IMR-90 (cell line): ENCODE results near the gene TACR2. TPM values are rescaled to one million over a fixed set of nuclear protein-coding genes. Genes with fewer than 3 reads are reported as not detected.

ENCODE experiments used
- ATAC-seq: fragments of 200-7000 bp; cut with Tn5 transposase; 2 replicates; pipeline ENCODE4 v1.9.1; 2020; ENCODE audit warnings: low read depth, mild to moderate bottlenecking, moderate library complexity
- BruUV-seq: library from RNA; stranded (reverse); fragments of 400-500 nt; replicated peaks from 2 replicates; lab custom pipeline; 2021; lab: Mats Ljungman, UMichigan
- CTCF ChIA-PET: fragments of 300-600 bp; formaldehyde crosslinking; extraction: SDS; loops from one replicate; lab custom pipeline; 2021; ENCODE audit warnings: antibody characterized with exemption; lab: Yijun Ruan, JAX
- POLR2A ChIA-PET: fragments of 300-600 bp; sonication (Branson Sonifier 250); formaldehyde crosslinking; loops from one replicate; lab custom pipeline; 2022; ENCODE audit warnings: antibody characterized with exemption; ENCODE audit not compliant: unreplicated experiment; lab: Charles Lee
- DNase-seq: peaks from one replicate; pipeline ENCODE4 v3.0.0; 2013
- H2AFZ ChIP-seq: replicated peaks from 2 replicates; pipeline ENCODE3; 2013; ENCODE audit warnings: low read length, mild to moderate bottlenecking; ENCODE audit not compliant: poor library complexity
- H2AK5ac ChIP-seq: 2 replicates; pipeline ENCODE4 v1.6.1; 2013; ENCODE audit warnings: low read depth, low read length, inconsistent platforms
- H2AK9ac ChIP-seq: replicated peaks from 2 replicates; pipeline ENCODE3; 2013; ENCODE audit warnings: mild to moderate bottlenecking, low read depth, low read length, moderate library complexity; ENCODE audit not compliant: poor library complexity
- H2BK120ac ChIP-seq: 2 replicates; pipeline ENCODE4 v1.6.1; 2013; ENCODE audit warnings: low read depth, low read length, inconsistent platforms
- H2BK15ac ChIP-seq: 3 replicates; pipeline ENCODE4 v1.6.1; 2013; ENCODE audit warnings: low read depth, low read length, inconsistent platforms
- H2BK20ac ChIP-seq: 2 replicates; pipeline ENCODE4 v1.6.1; 2013; ENCODE audit warnings: low read depth, mild to moderate bottlenecking, inconsistent platforms, low read length, moderate library complexity
- H2BK5ac ChIP-seq: 2 replicates; pipeline ENCODE4 v1.6.1; 2013; ENCODE audit warnings: mild to moderate bottlenecking, low read depth, low read length, inconsistent platforms; ENCODE audit not compliant: poor library complexity, severe bottlenecking
- H3K14ac ChIP-seq: replicated peaks from 2 replicates; pipeline ENCODE4 v1.6.1; 2013; ENCODE audit warnings: low read depth, low read length, inconsistent platforms
- H3K18ac ChIP-seq: 2 replicates; pipeline ENCODE4 v1.6.1; 2013; ENCODE audit warnings: low read depth, low read length, control low read depth
- H3K23ac ChIP-seq: 2 replicates; pipeline ENCODE4 v1.6.1; 2013; ENCODE audit warnings: low read depth, low read length, inconsistent platforms
- H3K27ac ChIP-seq: 2 replicates; pipeline ENCODE4 v1.5.1; 2013; ENCODE audit warnings: mild to moderate bottlenecking, control low read depth, low read length; ENCODE audit not compliant: insufficient read depth
- H3K27me3 ChIP-seq: 2 replicates; pipeline ENCODE4 v1.6.1; 2013; ENCODE audit warnings: low read length; ENCODE audit not compliant: control insufficient read depth, insufficient read depth
- H3K36me3 ChIP-seq: 2 replicates; pipeline ENCODE4 v1.6.1; 2013; ENCODE audit warnings: low read length, mixed read lengths; ENCODE audit not compliant: control insufficient read depth, insufficient read depth
- H3K4ac ChIP-seq: 2 replicates; pipeline ENCODE4 v1.6.1; 2013; ENCODE audit warnings: low read depth, low read length, inconsistent platforms
- H3K4me1 ChIP-seq: 2 replicates; pipeline ENCODE4 v1.6.1; 2013; ENCODE audit warnings: low read length, mixed read lengths; ENCODE audit not compliant: control insufficient read depth, insufficient read depth
- H3K4me2 ChIP-seq: 2 replicates; pipeline ENCODE4 v1.6.1; 2013; ENCODE audit warnings: low read depth, mild to moderate bottlenecking, control low read depth, low read length, moderate library complexity
- H3K4me3 ChIP-seq: 2 replicates; pipeline ENCODE4 v1.5.1; 2013; ENCODE audit warnings: low read depth, mild to moderate bottlenecking, control low read depth, low read length, moderate library complexity; ENCODE audit not compliant: insufficient read depth
- H3K56ac ChIP-seq: 2 replicates; pipeline ENCODE4 v1.6.1; 2013; ENCODE audit warnings: low read length, inconsistent platforms; ENCODE audit not compliant: insufficient read depth; ENCODE audit errors: extremely low read depth
- H3K79me1 ChIP-seq, 2 experiments: 2 replicates each; pipeline ENCODE4 v1.6.1; 2013; ENCODE audit warnings: low read length in 2 of 2, inconsistent platforms in 1 of 2, low read depth in 1 of 2
- H3K9ac ChIP-seq: 2 replicates; pipeline ENCODE4 v1.6.1; 2013; ENCODE audit warnings: low read depth, low read length, control low read depth
- H3K9me1 ChIP-seq: 2 replicates; pipeline ENCODE4 v1.6.1; 2013; ENCODE audit warnings: low read length, inconsistent platforms; ENCODE audit not compliant: insufficient read depth
- H3K9me3 ChIP-seq: 2 replicates; pipeline ENCODE4 v1.6.1; 2013; ENCODE audit warnings: low read length; ENCODE audit not compliant: control insufficient read depth, insufficient read depth
- H4K20me1 ChIP-seq: 2 replicates; pipeline ENCODE4 v1.6.1; 2013; ENCODE audit warnings: low read length, inconsistent platforms; ENCODE audit not compliant: insufficient read depth
- H4K5ac ChIP-seq: 2 replicates; pipeline ENCODE4 v1.6.1; 2013; ENCODE audit warnings: mild to moderate bottlenecking, low read depth, low read length, control low read depth
- H4K8ac ChIP-seq, 2 experiments: 2 replicates each; pipeline ENCODE4 v1.6.1; 2013; ENCODE audit warnings: low read depth in 2 of 2, low read length in 2 of 2, control low read depth in 1 of 2, inconsistent platforms in 1 of 2
- H4K91ac ChIP-seq: 2 replicates; pipeline ENCODE4 v1.6.1; 2013; ENCODE audit warnings: low read depth, low read length, inconsistent platforms; ENCODE audit not compliant: insufficient read depth
- BHLHE40 ChIP-seq: fragments of 150-350 bp; IDR thresholded peaks from 2 replicates; pipeline ENCODE4 v1.6.1; 2016; ENCODE audit warnings: mild to moderate bottlenecking, low read depth, low read length
- CEBPB ChIP-seq: IDR thresholded peaks from 2 replicates; pipeline ENCODE4 v1.6.1; 2012; ENCODE audit warnings: low read depth, low read length, improper control_type of control experiment
- CHD1 ChIP-seq: IDR thresholded peaks from 2 replicates; pipeline ENCODE4 v1.6.1; 2012; ENCODE audit warnings: low read depth, low read length, improper control_type of control experiment
- ELK1 ChIP-seq: fragments of 150-350 bp; IDR thresholded peaks from 2 replicates; pipeline ENCODE4 v1.6.1; 2016; ENCODE audit warnings: low read depth, mild to moderate bottlenecking, low read length, moderate library complexity, borderline replicate concordance
- FOS ChIP-seq: fragments of 150-350 bp; IDR thresholded peaks from 2 replicates; pipeline ENCODE4 v1.6.1; 2016; ENCODE audit warnings: low read depth, low read length
- MAFK ChIP-seq: IDR thresholded peaks from 2 replicates; pipeline ENCODE4 v1.6.1; 2012; ENCODE audit warnings: low read depth, low read length, improper control_type of control experiment
- MAZ ChIP-seq: IDR thresholded peaks from 2 replicates; pipeline ENCODE4 v1.6.1; 2012; ENCODE audit warnings: low read depth, mild to moderate bottlenecking, low read length, improper control_type of control experiment, moderate library complexity, borderline replicate concordance
- NFE2L2 ChIP-seq: fragments of 150-350 bp; IDR thresholded peaks from 2 replicates; pipeline ENCODE4 v1.6.1; 2016; ENCODE audit warnings: low read depth, mild to moderate bottlenecking, low read length
- RAD21 ChIP-seq: IDR thresholded peaks from 2 replicates; pipeline ENCODE4 v1.6.1; 2012; ENCODE audit warnings: low read length, improper control_type of control experiment
- RCOR1 ChIP-seq: IDR thresholded peaks from 2 replicates; pipeline ENCODE4 v1.6.1; 2012; ENCODE audit warnings: mild to moderate bottlenecking, low read length, improper control_type of control experiment; ENCODE audit not compliant: insufficient replicate concordance
- RFX5 ChIP-seq: IDR thresholded peaks from 2 replicates; pipeline ENCODE4 v1.8.0; 2012; ENCODE audit warnings: low read depth, mild to moderate bottlenecking, low read length, moderate library complexity
- USF2 ChIP-seq: fragments of 150-350 bp; IDR thresholded peaks from 2 replicates; pipeline ENCODE4 v1.6.1; 2017; ENCODE audit warnings: mild to moderate bottlenecking, antibody characterized with exemption, low read length, low read depth
- WGBS, 2 experiments: methylation state at CpG; one replicate each; pipeline versions ENCODE4 v1.1.5 to v1.1.7; 2013; ENCODE audit warnings: missing lambda C conversion rate in 2 of 2; ENCODE audit not compliant: insufficient read length in 1 of 2; ENCODE audit errors: extremely low coverage in 2 of 2; 5-methylcytosine and 5-hydroxymethylcytosine counted together
- dilution Hi-C: fragments of 300-500 bp; cut with HindIII; formaldehyde crosslinking; loops from one replicate; pipeline ENCODE4 v1.14.3; 2018; ENCODE audit warnings: low sequenced_read_pairs; ENCODE audit not compliant: unreplicated experiment
- in situ Hi-C: fragments of 300-500 bp; cut with MboI; formaldehyde crosslinking; loops from 3 replicates; pipeline ENCODE4 v1.14.3; 2019; ENCODE audit warnings: low sequenced_read_pairs, inconsistent platforms, mixed read lengths
- intact Hi-C: fragments of 100-400 bp; cut with micrococcal nuclease; formaldehyde crosslinking; loops from 2 replicates; pipeline ENCODE4 v1.10.0; 2022
- polyA plus RNA-seq, 3 experiments: library from polyadenylated mRNA; depleted of rRNA; stranded (reverse); fragments of >200 nt; gene quantifications; 2 replicates each; pipeline ENCODE4 v1.2.3, GENCODE V29; 2012; ENCODE audit warnings: low replicate concordance in 1 of 3
- total RNA-seq: library from RNA; depleted of rRNA; stranded (reverse); fragments of >200 nt; gene quantifications from 2 replicates; pipeline ENCODE4 v1.2.3, GENCODE V29; 2012
- TF ChIP-seq, protein P1 (sequence below): conservative IDR thresholded peaks from 2 replicates; pipeline ENCODE4 v1.5.1; 2012; ENCODE audit warnings: mild to moderate bottlenecking, low read depth, low read length, improper control_type of control experiment

The TACR2 gene
- total and polyA plus RNA-seq, 2 of the 4 experiments (the other 2 are of a cell fraction): not detected

DNA sequence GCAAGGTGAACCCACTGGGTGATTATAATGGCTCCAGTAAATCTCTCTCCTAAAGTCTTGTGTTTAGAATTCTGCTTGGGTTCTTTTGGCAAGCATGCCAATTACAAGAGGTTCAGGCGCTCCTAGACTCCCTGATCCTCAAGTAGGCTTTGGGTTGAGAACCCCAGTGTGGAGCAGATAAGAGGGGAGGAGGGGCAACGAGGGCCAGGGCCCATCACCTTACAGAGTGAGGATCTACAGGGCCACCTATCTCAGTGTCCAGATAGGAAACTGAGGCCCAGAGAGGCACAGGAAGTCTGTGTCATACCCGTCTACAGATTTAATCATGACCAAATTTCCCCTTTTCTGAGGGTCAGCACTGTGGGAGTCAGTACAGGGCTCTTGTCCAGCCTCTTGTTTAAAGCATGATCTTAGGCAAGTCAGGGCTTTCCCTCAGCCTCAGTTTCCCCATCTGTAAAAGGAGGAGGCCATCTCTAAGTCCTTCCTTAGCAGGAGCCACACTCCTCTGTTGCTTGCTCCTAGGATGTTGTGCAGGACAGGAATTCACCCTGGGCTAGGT is 4.4 kb downstream of the TACR2 start:
- peak overlapping the region; percentile 1 for H2AK9ac ChIP-seq
- H4K8ac ChIP-seq: no peak overlapping the region
- 80% methylated on average over 1 of the region's 3 CpGs; no CpG with 5 or more reads in 1 of the 2 experiments for WGBS, 2 experiments
- TF ChIP-seq ELK1 (no peak), FOS (no peak), RCOR1 (no peak), RFX5 (no peak), MAZ (no peak), BHLHE40 (no peak), CEBPB (no peak), RAD21 (no peak), CHD1 (no peak), USF2 (no peak), MAFK (no peak), NFE2L2 (no peak)
- TF ChIP-seq, protein P1, sequence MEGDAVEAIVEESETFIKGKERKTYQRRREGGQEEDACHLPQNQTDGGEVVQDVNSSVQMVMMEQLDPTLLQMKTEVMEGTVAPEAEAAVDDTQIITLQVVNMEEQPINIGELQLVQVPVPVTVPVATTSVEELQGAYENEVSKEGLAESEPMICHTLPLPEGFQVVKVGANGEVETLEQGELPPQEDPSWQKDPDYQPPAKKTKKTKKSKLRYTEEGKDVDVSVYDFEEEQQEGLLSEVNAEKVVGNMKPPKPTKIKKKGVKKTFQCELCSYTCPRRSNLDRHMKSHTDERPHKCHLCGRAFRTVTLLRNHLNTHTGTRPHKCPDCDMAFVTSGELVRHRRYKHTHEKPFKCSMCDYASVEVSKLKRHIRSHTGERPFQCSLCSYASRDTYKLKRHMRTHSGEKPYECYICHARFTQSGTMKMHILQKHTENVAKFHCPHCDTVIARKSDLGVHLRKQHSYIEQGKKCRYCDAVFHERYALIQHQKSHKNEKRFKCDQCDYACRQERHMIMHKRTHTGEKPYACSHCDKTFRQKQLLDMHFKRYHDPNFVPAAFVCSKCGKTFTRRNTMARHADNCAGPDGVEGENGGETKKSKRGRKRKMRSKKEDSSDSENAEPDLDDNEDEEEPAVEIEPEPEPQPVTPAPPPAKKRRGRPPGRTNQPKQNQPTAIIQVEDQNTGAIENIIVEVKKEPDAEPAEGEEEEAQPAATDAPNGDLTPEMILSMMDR: no peak
- no peaks in the 10 kb centered on the region; the same call in 1 of the 2 replicates for H3K4me1 ChIP-seq
- DNase-seq (no peak), ATAC-seq (no peak)
- dilution Hi-C loops: no loop called here
- peaks cover 4% of the 10 kb centered on the region; the same call in 1 of the 2 replicates for H3K9me1 ChIP-seq
- no peaks in the 10 kb centered on the region for H3K9me3 ChIP-seq
- no peak overlapping the region for H3K4me3 ChIP-seq
- no peak overlapping the region for H3K9ac ChIP-seq
- peaks cover 16% of the 10 kb centered on the region; the same call in 1 of the 2 replicates for H3K27me3 ChIP-seq
- H2BK5ac ChIP-seq: no peak overlapping the region
- in situ Hi-C loops: loop anchor here (10.0 kb wide), 1 partner anchor 408 kb away; no protein-coding TSS in a partner anchor
- H4K91ac ChIP-seq: no peak overlapping the region
- no peaks in the 10 kb centered on the region for H3K79me1 ChIP-seq
- no peak overlapping the region for H2BK120ac ChIP-seq
- H2AK5ac ChIP-seq: no peak overlapping the region
- H3K4ac ChIP-seq: no peak overlapping the region
- no peak overlapping the region for H3K56ac ChIP-seq
- H4K5ac ChIP-seq: no peak overlapping the region
- H3K27ac ChIP-seq: no peak overlapping the region
- no peak overlapping the region for H3K14ac ChIP-seq
- intact Hi-C loops: loop anchor here (5.0 to 10.0 kb wide), 2 partner anchors 405 to 628 kb away; no protein-coding TSS in a partner anchor
- no peak overlapping the region for H3K18ac ChIP-seq
- no peak overlapping the region for H2BK20ac ChIP-seq
- H4K20me1 ChIP-seq: no peaks in the 10 kb centered on the region
- no peak overlapping the region for H2AFZ ChIP-seq
- BruUV-seq: no TSS peak
- POLR2A ChIA-PET: no interaction called here
- no peak overlapping the region for H3K4me2 ChIP-seq
- H3K23ac ChIP-seq: no peak overlapping the region
- no peak overlapping the region for H2BK15ac ChIP-seq
- CTCF ChIA-PET: no interaction called here
- no peaks in the 10 kb centered on the region for H3K36me3 ChIP-seq
